SU-DHL-6 (cell line): ENCODE measurements around the gene FAM171A2.
"Not testable (repeated sequence)": the region's sequence is repeated elsewhere in the genome, so short reads cannot be mapped to it uniquely, and the experiment has no call there.

Experiments used
- H2AFZ ChIP-seq: fragments of 200-600 bp; sonication (generic); 2 replicates; pipeline ENCODE4 v1.6.1; 2014; ENCODE audit warnings: low read depth, mild to moderate bottlenecking, moderate library complexity, mixed read lengths, antibody characterized with exemption, low read length; ENCODE audit not compliant: severe bottlenecking
- H3F3A ChIP-seq: fragments of 200-600 bp; shearing (Covaris generic); 2 replicates; pipeline ENCODE4 v1.6.0; 2016; ENCODE audit warnings: antibody characterized with exemption, mild to moderate bottlenecking; ENCODE audit not compliant: insufficient read depth
- H3K27ac ChIP-seq: fragments of 200-600 bp; sonication (generic); 2 replicates; pipeline ENCODE4 v1.5.1; 2016; ENCODE audit warnings: low read depth, mild to moderate bottlenecking, low read length, moderate library complexity, mixed read lengths
- H3K27me3 ChIP-seq: fragments of 200-600 bp; sonication (generic), shearing (Covaris generic); 2 replicates; pipeline ENCODE4 v1.6.0; 2014; ENCODE audit warnings: mild to moderate bottlenecking, low read length
- H3K36me3 ChIP-seq: fragments of 200-600 bp; sonication (generic); 2 replicates; pipeline ENCODE4 v1.6.1; 2014; ENCODE audit warnings: mild to moderate bottlenecking, low read length, mixed read lengths
- H3K4me2 ChIP-seq: fragments of 300-600, 200-600 bp; shearing (Covaris generic), sonication (generic); 2 replicates; pipeline ENCODE4 v1.6.0; 2014; ENCODE audit warnings: low read length, low read depth, mild to moderate bottlenecking; ENCODE audit not compliant: poor library complexity, severe bottlenecking
- H3K4me3 ChIP-seq: fragments of 200-600 bp; sonication (generic); 2 replicates; pipeline ENCODE4 v1.5.1; 2014; ENCODE audit warnings: antibody characterized with exemption, low read length, mild to moderate bottlenecking, mixed read lengths; ENCODE audit not compliant: insufficient read depth, poor library complexity, severe bottlenecking
- H3K79me2 ChIP-seq: fragments of 200-600 bp; sonication (generic); 2 replicates; pipeline ENCODE4 v1.6.1; 2014; ENCODE audit warnings: mild to moderate bottlenecking, low read length, moderate library complexity; ENCODE audit not compliant: insufficient read depth
- H3K9ac ChIP-seq: fragments of 200-600 bp; sonication (generic); 2 replicates; pipeline ENCODE4 v1.7.0; 2014; ENCODE audit warnings: mild to moderate bottlenecking, low read length
- H3K9me2 ChIP-seq: fragments of 200-600 bp; sonication (generic); replicated peaks from 2 replicates; pipeline ENCODE4 v1.6.1; 2014; ENCODE audit warnings: low read length; ENCODE audit not compliant: insufficient read depth
- H3K9me3 ChIP-seq: fragments of 200-600 bp; sonication (generic); 2 replicates; pipeline ENCODE4 v1.6.1; 2014; ENCODE audit warnings: low read length, mixed read lengths; ENCODE audit not compliant: insufficient read depth
- H4K20me1 ChIP-seq: fragments of 200-600 bp; sonication (generic); 2 replicates; pipeline ENCODE4 v1.6.1; 2014; ENCODE audit warnings: low read depth, mild to moderate bottlenecking, antibody characterized with exemption, low read length, moderate library complexity, mixed read lengths
- CTCF ChIP-seq: fragments of 200-600 bp; sonication (generic); IDR thresholded peaks from one replicate; pipeline ENCODE4 v1.5.1; 2017; ENCODE audit warnings: antibody characterized with exemption, mild to moderate bottlenecking, low read length, moderate library complexity; ENCODE audit not compliant: insufficient read depth, poor library complexity, severe bottlenecking
- EZH2phosphoT487 ChIP-seq: fragments of 200-600 bp; sonication (generic), shearing (Covaris generic); conservative IDR thresholded peaks from 2 replicates; pipeline ENCODE4 v1.6.1; 2018; ENCODE audit warnings: mild to moderate bottlenecking, antibody characterized with exemption, low read length, moderate library complexity, mixed read lengths

The FAM171A2 gene

GRCh38 chr17:44334315-44334714 lies 29.3 kb downstream of the FAM171A2 start:
- no peak overlapping the region for H3K27ac ChIP-seq
- no peak overlapping the region for H3K9ac ChIP-seq
- peaks cover 4% of the 10 kb centered on the region; the same call in 1 of the 2 replicates for H3F3A ChIP-seq
- H3K9me2 ChIP-seq: no peaks in the 10 kb centered on the region
- no peaks in the 10 kb centered on the region for H3K79me2 ChIP-seq
- H2AFZ ChIP-seq: no peak overlapping the region
- H3K9me3 ChIP-seq: no peaks in the 10 kb centered on the region
- H4K20me1 ChIP-seq: no peaks in the 10 kb centered on the region
- no peak overlapping the region for H3K4me2 ChIP-seq
- H3K36me3 ChIP-seq: no peaks in the 10 kb centered on the region
- no peak for TF ChIP-seq EZH2phosphoT487
- TF ChIP-seq CTCF: no peak
- H3K27me3 ChIP-seq: no peaks in the 10 kb centered on the region
- H3K4me3 ChIP-seq: no peak overlapping the region

GRCh38 chr17:44333371-44333770 lies 30.3 kb downstream of the FAM171A2 start:
- H3F3A ChIP-seq: peaks cover 8% of the 10 kb centered on the region
- H3K27ac ChIP-seq: no peak overlapping the region
- no peaks in the 10 kb centered on the region for H3K9me3 ChIP-seq
- no peaks in the 10 kb centered on the region for H3K9me2 ChIP-seq
- no peaks in the 10 kb centered on the region for H3K79me2 ChIP-seq
- no peaks in the 10 kb centered on the region for H4K20me1 ChIP-seq
- no peak overlapping the region for H2AFZ ChIP-seq
- H3K27me3 ChIP-seq: no peaks in the 10 kb centered on the region
- TF ChIP-seq CTCF (no peak), EZH2phosphoT487 (no peak)
- no peaks in the 10 kb centered on the region for H3K36me3 ChIP-seq
- H3K4me2 ChIP-seq: no peak overlapping the region
- no peak overlapping the region for H3K4me3 ChIP-seq
- H3K9ac ChIP-seq: no peak overlapping the region

DNA sequence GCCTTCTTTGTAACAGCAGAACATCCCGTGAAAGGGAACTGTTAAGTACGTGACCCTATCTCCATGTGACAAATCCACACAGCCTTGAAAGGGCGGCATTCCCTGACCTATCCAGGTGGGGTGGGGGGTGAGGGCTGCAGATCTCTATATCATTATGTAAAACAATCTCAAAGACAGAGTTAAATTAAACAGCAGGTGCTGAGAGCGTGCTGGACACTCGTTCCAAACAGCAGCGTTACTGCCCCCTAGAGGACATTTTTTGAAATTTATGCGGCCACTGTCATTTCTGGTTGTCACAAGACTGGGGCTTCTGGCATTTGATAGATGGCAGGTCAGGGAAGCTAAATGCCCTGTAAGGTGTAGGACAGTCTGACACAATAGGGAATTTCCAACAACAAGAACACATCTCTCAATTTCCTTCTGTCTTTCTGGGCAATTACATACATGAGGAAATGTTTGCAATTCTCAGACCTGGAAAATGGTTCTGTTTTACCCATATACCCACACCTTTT lies 32.3 kb downstream of the FAM171A2 start:
- peak overlapping the region; percentile 85 for H2AFZ ChIP-seq
- TF ChIP-seq EZH2phosphoT487: no peak
- peak; percentile 57 for TF ChIP-seq CTCF

DNA sequence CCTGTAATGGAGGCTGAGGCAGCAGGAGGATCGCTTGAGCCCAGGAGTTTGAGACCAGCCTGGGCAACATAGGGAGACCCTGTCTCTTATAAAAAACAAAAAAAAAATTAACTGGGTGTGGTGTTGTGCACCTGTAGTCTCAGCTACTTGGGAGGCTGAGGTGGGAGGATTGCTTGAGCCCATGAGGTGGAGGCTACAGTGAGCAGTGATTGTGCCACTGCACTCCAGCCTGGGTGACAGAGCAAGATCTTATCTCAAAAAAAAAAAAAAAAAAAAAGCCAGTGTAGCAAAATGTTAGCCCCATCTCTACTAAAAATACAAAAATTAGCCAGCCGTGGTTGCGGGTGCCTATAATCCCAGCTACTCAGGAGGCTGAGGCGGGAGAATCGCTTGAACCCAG lies 33.4 kb downstream of the FAM171A2 start:
- not testable (repeated sequence) for H3K36me3 ChIP-seq, H2AFZ ChIP-seq, H3K9me2 ChIP-seq, H3K27ac ChIP-seq, H3K4me2 ChIP-seq, H4K20me1 ChIP-seq, H3K4me3 ChIP-seq, H3K79me2 ChIP-seq, H3K9me3 ChIP-seq, H3K9ac ChIP-seq, H3K27me3 ChIP-seq
- H3F3A ChIP-seq: peaks cover 26% of the 10 kb centered on the region

More for the DNA sequence above, 32.3 kb downstream of the FAM171A2 start:
- Histone ChIP-seq H3K9me2 (no peaks in the 10 kb centered on the region), H3K4me2 (peak overlapping the region; percentile 13), H3K27ac (peak overlapping the region; percentile 33), H3K9me3 (no peaks in the 10 kb centered on the region), H3K4me3 (no peak overlapping the region), H3K9ac (no peak overlapping the region), H3K27me3 (no peaks in the 10 kb centered on the region), H4K20me1 (no peaks in the 10 kb centered on the region), H3K79me2 (no peaks in the 10 kb centered on the region), H3K36me3 (no peaks in the 10 kb centered on the region), H3F3A (peaks cover 16% of the 10 kb centered on the region)

- H3K4me3 ChIP-seq, H3K9me2 ChIP-seq, H3K36me3 ChIP-seq: not testable (repeated sequence)
Measured at GRCh38 chr17:44329516-44329915, 34.1 kb downstream of the FAM171A2 start.

More at GRCh38 chr17:44329516-44329915, 34.1 kb downstream of the FAM171A2 start:
- not testable (repeated sequence) for H4K20me1 ChIP-seq, H3K27me3 ChIP-seq, H3K4me2 ChIP-seq, H3K79me2 ChIP-seq, H3K27ac ChIP-seq, H3K9me3 ChIP-seq, H2AFZ ChIP-seq, H3K9ac ChIP-seq
- H3F3A ChIP-seq: peaks cover 26% of the 10 kb centered on the region
